Lower lobe of right lung (tissue), 2 donors: Measurements from ENCODE around the gene KHDC1. TPM values are rescaled to one million over a fixed set of nuclear protein-coding genes. Genes with fewer than 3 reads are reported as not detected.

Source experiments
- ATAC-seq, 2 donors: fragments of 200-7000 bp; cut with Tn5 transposase; one replicate each; pipeline ENCODE4 v1.9.1; 2020 to 2022; ENCODE audit warnings: mild to moderate bottlenecking in 2 of 2, moderate library complexity in 2 of 2
- DNase-seq: peaks from one replicate; pipeline ENCODE4 v3.0.0-alpha.2; 2020
- H3K27ac ChIP-seq: fragments of 200-600 bp; one replicate; pipeline ENCODE4 v1.8.0; 2022
- H3K27me3 ChIP-seq: fragments of 200-600 bp; one replicate; pipeline ENCODE4 v1.8.0; 2022; ENCODE audit warnings: low read depth
- H3K36me3 ChIP-seq: fragments of 200-600 bp; one replicate; pipeline ENCODE4 v1.8.0; 2022; ENCODE audit warnings: mild to moderate bottlenecking
- H3K4me1 ChIP-seq: fragments of 200-600 bp; one replicate; pipeline ENCODE4 v1.8.0; 2022
- H3K4me3 ChIP-seq: fragments of 200-600 bp; one replicate; pipeline ENCODE4 v1.8.0; 2022; ENCODE audit warnings: mild to moderate bottlenecking
- H3K9me3 ChIP-seq: fragments of 200-600 bp; one replicate; pipeline ENCODE4 v1.8.0; 2022
- CTCF ChIP-seq: fragments of 200-600 bp; IDR thresholded peaks from one replicate; pipeline ENCODE4 v1.8.0; 2022; ENCODE audit warnings: antibody characterized with exemption, mild to moderate bottlenecking
- intact Hi-C: fragments of 100-400 bp; cut with DNase I; formaldehyde crosslinking; loops from one replicate; pipeline ENCODE4 v1.11.0; 2022
- total RNA-seq: library from RNA; stranded (reverse); fragmentation: NEBNext Ultra II Directional; extraction: Animal tissue kit (Norgen Biotek cat#: 25700); gene quantifications from one replicate; pipeline ENCODE4 v1.2.1, GENCODE V29; 2021
- donor health status: DM: no; HTN: yes; CAD: no; lungs with severe emphysema.

The KHDC1 gene
- total RNA-seq, 1 donor from 2014 or later = 1.7 TPM

- no peak overlapping the region for H3K27ac ChIP-seq
- H3K4me3 ChIP-seq = no peak overlapping the region
- no peaks in the 10 kb centered on the region for H3K4me1 ChIP-seq
- no peaks in the 10 kb centered on the region for H3K27me3 ChIP-seq
- intact Hi-C loops = no loop called here
- no peaks in the 10 kb centered on the region for H3K9me3 ChIP-seq
- no peaks in the 10 kb centered on the region for H3K36me3 ChIP-seq
- TF ChIP-seq CTCF = no peak
- ATAC-seq = no peak
- DNase-seq = no peak
Measured at GRCh38 chr6:73227606-73228255, 35.3 kb downstream of the KHDC1 start.

GRCh38 chr6:73225396-73225795, 37.6 kb downstream of the KHDC1 start, which contains the start of gene KHDC1L:
KHDC1L (minus strand) TSS chr6:73225496; CDS start chr6:73225408, 88 bp downstream.
- no peak within 1 kb of the TSS for H3K4me3 ChIP-seq
- H3K4me1 ChIP-seq = no peaks in the 10 kb centered on the region
- intact Hi-C loops = no loop called here
- ATAC-seq (no peak), DNase-seq (no peak)
- H3K36me3 ChIP-seq = no peaks in the 10 kb centered on the region
- no peaks in the 10 kb centered on the region for H3K9me3 ChIP-seq
- H3K27me3 ChIP-seq = no peaks in the 10 kb centered on the region
- no peak within 1 kb of the TSS for H3K27ac ChIP-seq
- no peak for TF ChIP-seq CTCF

- no peak for TF ChIP-seq CTCF
- Histone ChIP-seq H3K27ac (no peak overlapping the region), H3K9me3 (no peaks in the 10 kb centered on the region), H3K36me3 (no peaks in the 10 kb centered on the region), H3K27me3 (no peaks in the 10 kb centered on the region), H3K4me3 (no peak overlapping the region), H3K4me1 (no peaks in the 10 kb centered on the region)
- no peak for DNase-seq
- intact Hi-C loops = no loop called here
- ATAC-seq = no peak
Measured at GRCh38 chr6:73216859-73217258, 46.1 kb downstream of the KHDC1 start.

GRCh38 chr6:73209117-73209516, 53.9 kb downstream of the KHDC1 start:
- ATAC-seq (no peak), DNase-seq (no peak)
- TF ChIP-seq CTCF = no peak
- Histone ChIP-seq H3K4me1 (no peaks in the 10 kb centered on the region), H3K36me3 (no peaks in the 10 kb centered on the region), H3K9me3 (no peaks in the 10 kb centered on the region), H3K4me3 (no peak overlapping the region), H3K27ac (no peak overlapping the region), H3K27me3 (no peaks in the 10 kb centered on the region)
- intact Hi-C loops = no loop called here

GRCh38 chr6:73207221-73207837, 55.7 kb downstream of the KHDC1 start:
- ATAC-seq = no peak
- H3K9me3 ChIP-seq = no peaks in the 10 kb centered on the region

More at GRCh38 chr6:73207221-73207837, 55.7 kb downstream of the KHDC1 start:
- Histone ChIP-seq H3K27ac (no peak overlapping the region), H3K27me3 (no peaks in the 10 kb centered on the region), H3K4me3 (no peak overlapping the region), H3K36me3 (no peaks in the 10 kb centered on the region), H3K4me1 (no peaks in the 10 kb centered on the region)
- no peak for DNase-seq
- intact Hi-C loops = no loop called here
- no peak for TF ChIP-seq CTCF
